ENCODE measurements around the gene CARMIL1.

- TF ChIP-seq GATA2 (IDR thresholded peaks at IDR 0.05; ENCODE audit: low read depth, low read length) (no peak), GATA3 (IDR thresholded peaks at IDR 0.05; ENCODE audit: low read depth, low read length) (no peak)
These were observed 376.5 kb downstream of the CARMIL1 start for GRCh38 chr6:25655723-25656122.

Data from SH-SY5Y (cell line).